HG03039 (cell line): ENCODE data around the gene FAM20C.
"Not testable (repeated sequence)": the region's sequence is repeated elsewhere in the genome, so short reads cannot be mapped to it uniquely, and the experiment has no call there.

ENCODE experiments used
- ATAC-seq: cut with Tn5 transposase; IDR thresholded peaks from one replicate; pipeline ENCODE4 v1.9.1; 2021; ENCODE audit warnings: mild to moderate bottlenecking, moderate library complexity; ENCODE audit not compliant: unreplicated experiment

Gene FAM20C

GRCh38 chr7:240146-240676 is 47.8 kb downstream of the FAM20C start:
- ATAC-seq, result no peak

DNA sequence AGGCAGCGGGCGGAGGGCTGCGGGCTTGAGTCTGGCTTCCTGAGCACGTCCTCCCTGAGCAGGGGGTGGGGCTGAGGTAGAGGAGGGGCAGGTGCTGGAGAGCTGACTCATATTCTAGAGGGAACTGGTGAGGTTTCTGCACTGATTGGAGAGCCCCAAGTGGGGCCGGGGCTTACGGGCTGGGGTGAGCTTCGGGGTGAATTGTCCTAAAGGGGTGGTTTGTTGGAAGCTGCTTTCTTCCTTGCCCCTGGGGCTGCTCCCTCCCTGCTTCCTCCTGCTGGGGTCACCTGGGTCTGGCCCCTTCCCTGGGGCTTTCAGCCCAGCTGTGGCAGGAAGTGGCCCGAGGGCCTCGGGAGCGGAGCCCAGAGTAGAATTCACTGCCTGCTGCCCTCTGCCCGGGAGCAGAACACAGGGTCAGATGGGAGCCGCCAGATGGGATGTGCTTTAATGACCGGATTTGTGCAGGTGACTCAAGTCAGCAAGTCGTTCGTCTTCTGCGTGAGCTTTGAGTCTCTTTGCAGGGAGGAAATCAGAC is 48.6 kb downstream of the FAM20C start:
- no peak for ATAC-seq

DNA sequence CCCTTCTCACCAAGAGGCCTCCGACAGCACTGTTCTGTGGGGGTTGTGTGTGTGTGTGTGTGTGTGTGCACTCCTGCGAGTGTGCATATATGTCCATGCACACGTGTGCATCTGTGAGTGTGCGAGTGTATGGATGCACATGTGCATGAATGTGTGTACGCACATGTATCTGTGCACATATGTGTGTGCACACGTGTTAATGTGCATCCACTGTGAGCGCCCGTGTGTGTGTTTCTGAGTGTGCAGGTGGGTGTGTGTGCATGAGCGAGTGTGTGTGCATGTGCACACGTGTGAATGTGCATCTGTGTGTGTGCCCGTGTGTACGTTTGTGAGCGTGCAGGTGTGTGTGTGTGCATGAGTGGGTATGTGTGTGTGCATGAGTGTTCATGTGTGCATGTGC is 49.1 kb downstream of the FAM20C start:
- ATAC-seq, result no peak

- ATAC-seq, result not testable (repeated sequence)
These were observed 50.6 kb downstream of the FAM20C start for GRCh38 chr7:242826-243579.

GRCh38 chr7:243580-243978 is 51.2 kb downstream of the FAM20C start:
- ATAC-seq, result not testable (repeated sequence)

DNA sequence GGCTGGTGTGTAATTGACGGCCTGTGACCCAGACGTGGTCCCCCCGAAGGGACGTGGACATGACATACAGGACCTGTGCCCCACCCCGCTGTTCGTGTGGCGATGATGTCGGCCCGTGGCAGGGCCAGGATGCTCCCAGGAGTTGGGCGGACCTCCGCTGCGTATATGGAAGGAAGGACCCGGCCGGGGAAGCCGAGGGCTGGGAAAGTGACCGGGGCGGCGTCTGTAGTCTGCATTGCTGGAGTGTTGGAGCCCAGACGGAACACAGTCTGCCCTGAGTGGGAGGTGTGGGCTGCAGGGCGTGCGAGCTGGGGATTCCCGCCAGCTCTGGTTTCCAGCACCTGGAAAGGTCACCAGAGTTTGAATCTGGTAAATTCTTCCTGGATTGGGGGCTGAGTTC is 52.6 kb downstream of the FAM20C start:
- no peak for ATAC-seq

DNA sequence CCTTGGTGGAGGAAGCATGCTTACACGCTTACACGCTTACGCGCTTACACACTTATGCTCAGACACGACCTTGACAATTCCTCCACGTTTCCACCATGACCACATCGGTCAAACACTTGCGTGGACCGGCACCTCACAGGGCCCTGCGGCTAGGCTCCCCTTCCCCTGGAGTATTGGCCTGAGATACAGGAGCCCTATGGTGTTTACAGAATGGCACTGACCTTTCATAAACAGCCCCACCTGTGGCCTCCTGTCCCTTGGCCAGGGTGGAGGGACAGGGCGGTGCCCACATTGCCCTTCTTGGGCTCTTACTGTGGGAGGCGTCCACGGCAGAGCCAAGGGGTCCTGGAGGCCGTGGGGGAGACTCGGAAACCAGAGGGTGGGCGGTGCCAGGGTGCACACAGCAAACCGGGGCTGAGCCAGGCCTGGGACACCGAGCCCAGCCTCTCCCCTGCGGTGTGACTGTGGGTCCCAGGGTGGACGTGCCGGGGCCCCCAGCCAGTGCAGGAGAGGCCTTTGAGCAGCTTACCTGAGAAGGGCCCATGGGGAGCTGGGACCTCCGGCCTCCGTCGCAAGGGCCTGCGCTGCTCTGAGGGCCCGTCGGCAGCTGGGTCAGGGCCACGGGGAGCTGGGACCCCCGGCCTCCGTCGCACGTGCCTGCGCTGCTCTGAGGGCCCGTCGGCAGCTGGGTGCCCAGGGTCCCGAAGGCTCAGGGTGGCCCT is 53.4 kb downstream of the FAM20C start:
- no peak for ATAC-seq

GRCh38 chr7:246451-246850 is 54.1 kb downstream of the FAM20C start:
- no peak for ATAC-seq

- ATAC-seq, result no peak
These were observed 54.8 kb downstream of the FAM20C start for GRCh38 chr7:247181-247580.

DNA sequence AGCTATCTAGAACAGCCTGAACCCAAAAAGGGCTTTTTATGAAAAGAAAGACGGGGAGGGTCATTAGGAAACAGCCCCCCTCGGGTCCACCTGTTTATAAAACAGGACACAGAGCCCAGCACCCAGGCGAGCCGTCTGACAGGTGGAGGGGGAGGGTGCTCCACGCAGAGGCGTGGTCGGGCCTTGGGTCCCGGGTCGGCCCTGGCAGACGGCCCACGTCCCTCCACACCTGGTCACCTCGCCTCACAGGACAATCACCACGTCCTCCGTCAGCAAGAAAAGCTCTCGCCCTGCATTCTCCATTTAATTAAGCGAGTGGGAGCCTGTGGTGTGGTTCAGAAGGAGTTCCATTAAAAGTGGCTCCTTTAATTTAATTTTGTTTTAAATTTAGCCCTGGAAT is 55.3 kb downstream of the FAM20C start:
- no peak for ATAC-seq

DNA sequence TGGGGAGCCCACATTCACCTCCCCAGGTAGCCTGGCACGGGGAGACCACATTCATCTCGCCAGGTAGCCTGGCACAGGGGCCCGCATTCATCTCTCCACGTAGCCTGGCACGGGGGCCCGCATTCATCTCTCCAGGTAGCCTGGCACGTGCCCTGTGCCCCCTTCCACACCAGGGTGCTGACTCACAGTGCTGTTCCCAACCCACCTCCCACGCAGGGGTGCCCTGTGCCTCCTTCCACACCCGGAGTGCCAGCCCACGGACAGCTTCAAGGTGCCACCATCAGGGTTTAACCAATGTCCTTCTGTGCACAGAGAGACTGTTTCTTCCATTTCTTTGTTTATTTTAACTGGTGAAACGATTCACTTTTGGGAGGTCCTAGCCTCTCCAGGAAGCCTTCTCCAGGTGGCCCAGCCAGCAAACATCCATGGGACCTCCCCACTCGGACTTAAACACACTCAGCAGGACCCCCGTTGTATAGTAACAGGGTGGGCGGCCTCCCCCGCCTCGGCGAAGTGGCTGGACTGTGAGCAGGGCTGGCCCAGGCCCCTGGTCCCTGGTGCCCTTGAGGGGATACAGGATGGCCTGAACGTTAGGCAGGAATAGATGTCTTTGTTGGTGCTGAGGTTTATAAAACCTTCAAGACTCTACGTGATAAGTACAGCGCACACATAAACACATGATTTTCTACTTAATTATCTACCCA is 56.5 kb downstream of the FAM20C start:
- no peak for ATAC-seq

GRCh38 chr7:249989-250388 is 57.6 kb downstream of the FAM20C start:
- no peak for ATAC-seq

- no peak for ATAC-seq
These were observed 58.2 kb downstream of the FAM20C start for GRCh38 chr7:250523-250922.

DNA sequence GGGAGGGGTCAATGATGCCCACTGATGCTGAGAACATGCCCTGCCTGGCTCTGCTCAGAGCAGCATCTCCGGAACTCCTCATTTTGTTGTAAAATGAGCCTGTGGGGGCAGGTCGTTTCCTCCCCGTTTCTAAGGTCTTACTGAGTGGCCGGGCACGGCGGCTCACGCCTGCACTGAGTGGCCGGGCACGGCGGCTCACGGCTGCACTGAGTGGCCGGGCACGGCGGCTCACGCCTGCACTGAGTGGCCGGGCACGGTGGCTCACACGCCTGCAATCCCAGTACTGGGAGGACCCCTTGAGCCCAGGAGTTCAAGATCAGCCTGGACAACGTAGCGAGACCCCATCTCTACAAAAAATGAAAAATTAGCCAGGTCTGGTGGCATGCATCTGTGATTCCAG is 58.6 kb downstream of the FAM20C start:
- ATAC-seq, result no peak

DNA sequence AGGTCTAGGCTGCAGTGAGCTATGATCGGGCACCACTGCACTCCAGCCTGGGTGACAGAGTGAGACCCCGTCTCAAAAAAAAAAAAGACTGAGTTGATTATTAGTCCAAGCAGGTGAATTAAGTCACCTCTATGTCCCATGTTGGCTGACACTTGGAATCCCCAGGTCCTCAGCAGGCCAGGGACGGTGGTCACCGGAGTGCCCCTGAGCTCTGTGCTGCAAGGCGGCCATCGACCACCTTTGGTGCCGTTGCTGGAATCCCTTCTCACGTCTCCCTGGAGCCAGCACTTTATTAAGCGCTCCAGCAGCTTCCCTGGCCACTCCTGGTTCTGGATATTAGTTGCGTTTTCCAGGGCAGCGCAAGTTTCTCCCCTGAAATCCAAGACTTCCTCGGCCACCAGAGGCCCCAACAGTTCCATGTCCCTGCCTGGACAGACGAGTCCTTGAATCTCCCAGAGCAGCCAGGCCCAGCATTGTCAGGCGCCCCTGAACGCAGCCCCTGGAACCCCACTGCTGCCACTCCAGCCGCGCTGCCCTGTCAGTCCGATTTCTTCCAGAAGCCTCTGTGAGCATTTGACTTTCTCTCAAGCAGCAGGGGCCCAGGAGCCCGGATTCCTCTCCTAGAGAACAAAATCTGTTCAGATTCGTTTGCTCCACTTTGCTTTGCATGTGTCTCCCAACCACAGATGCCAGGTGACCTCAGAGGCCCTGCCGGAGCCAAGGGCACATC is 59.2 kb downstream of the FAM20C start:
- ATAC-seq, result no peak

GRCh38 chr7:252216-252965 is 60.0 kb downstream of the FAM20C start:
- no peak for ATAC-seq

GRCh38 chr7:252981-253380 is 60.6 kb downstream of the FAM20C start:
- no peak for ATAC-seq

- no peak for ATAC-seq
These were observed 61.4 kb downstream of the FAM20C start for GRCh38 chr7:253581-254336.

DNA sequence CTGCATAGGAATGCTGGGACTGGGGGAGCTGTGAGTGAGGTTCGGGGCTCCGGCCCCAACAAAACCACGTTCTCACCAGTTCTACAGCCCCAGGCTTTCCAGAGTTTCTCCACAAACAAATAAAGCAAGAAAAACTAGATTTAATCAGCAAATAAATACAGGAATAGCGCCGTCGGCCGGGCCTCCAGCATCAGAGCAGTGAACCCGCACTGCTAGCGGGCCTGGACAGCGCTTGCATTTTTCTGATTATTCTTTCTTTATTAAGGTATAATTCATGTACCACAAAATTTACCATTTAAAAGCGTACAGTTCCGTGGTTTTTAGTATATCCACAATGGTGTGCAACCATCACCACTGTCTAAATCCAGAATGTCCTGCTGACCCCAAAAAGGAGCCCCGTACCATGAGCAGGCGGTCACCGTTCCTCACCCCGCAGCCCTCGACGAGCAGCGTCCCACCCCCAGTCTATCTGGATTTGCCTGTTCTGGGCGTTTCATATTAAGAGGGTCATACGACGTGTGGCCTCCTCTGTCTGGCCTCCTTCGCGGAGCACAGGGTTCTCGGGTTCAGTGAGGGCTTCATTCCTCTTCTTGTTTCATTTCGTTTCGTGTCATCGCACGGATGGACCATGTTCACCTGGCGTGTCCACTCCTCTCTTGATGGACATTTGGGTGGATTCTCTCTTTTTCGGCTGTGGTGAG is 62.1 kb downstream of the FAM20C start:
- ATAC-seq, result no peak
